GM20000 (cell line): ENCODE data around the gene UBXN4.
"Not testable (repeated sequence)": the region's sequence is repeated elsewhere in the genome, so short reads cannot be mapped to it uniquely, and the experiment has no call there.

ENCODE experiments used
- DNase-seq: peaks from one replicate; pipeline ENCODE4 v3.0.0; 2012; ENCODE audit warnings: low spot score
- CTCF ChIP-seq: IDR thresholded peaks from 2 replicates; pipeline ENCODE4 v1.5.1; 2012; ENCODE audit warnings: mild to moderate bottlenecking, control low read depth; ENCODE audit errors: extremely low read depth, missing control alignments

The UBXN4 gene

GRCh38 chr2:135797497-135798274 lies 56.0 kb downstream of the UBXN4 start:
- TF ChIP-seq CTCF: peak; percentile 94
- DNase-seq: peak; percentile 74

GRCh38 chr2:135798275-135798705 lies 56.6 kb downstream of the UBXN4 start:
- no peak for TF ChIP-seq CTCF
- DNase-seq: no peak

GRCh38 chr2:135798762-135799161 lies 57.1 kb downstream of the UBXN4 start:
- no peak for DNase-seq
- no peak for TF ChIP-seq CTCF

- no peak for DNase-seq
- no peak for TF ChIP-seq CTCF
Observed at GRCh38 chr2:135799738-135800137, 58.1 kb downstream of the UBXN4 start.

GRCh38 chr2:135800513-135801460 lies 59.1 kb downstream of the UBXN4 start:
- DNase-seq: no peak
- TF ChIP-seq CTCF: no peak

GRCh38 chr2:135802350-135802749 lies 60.7 kb downstream of the UBXN4 start:
- no peak for DNase-seq
- TF ChIP-seq CTCF: no peak

- TF ChIP-seq CTCF: no peak
- DNase-seq: no peak
Observed at GRCh38 chr2:135803278-135803677, 61.6 kb downstream of the UBXN4 start.

- DNase-seq: not testable (repeated sequence)
Observed at GRCh38 chr2:135807874-135808273, 66.2 kb downstream of the UBXN4 start.
